WTC11 (cell line): ENCODE results near the gene BMP8A. TPM values are rescaled to one million over a fixed set of nuclear protein-coding genes. Genes with fewer than 3 reads are reported as not detected.
A peak's percentile ranks its signal among the peaks of the same experiment; 100 is the strongest.

Experiments used
- ATAC-seq: fragments of 200-7000 bp; cut with Tn5 transposase; 2 replicates; pipeline ENCODE4 v1.10.0; 2021; ENCODE audit warnings: mild to moderate bottlenecking, moderate library complexity
- CTCF ChIA-PET: fragments of 300-600 bp; sonication (Branson Sonifier 250); formaldehyde crosslinking; loops from one replicate; lab custom pipeline; 2021; ENCODE audit warnings: antibody characterized with exemption; lab: Charles Lee
- POLR2A ChIA-PET: fragments of 350-600 bp; sonication (Branson Sonifier 250); formaldehyde crosslinking; loops from one replicate; lab custom pipeline; 2021; ENCODE audit warnings: antibody characterized with exemption; lab: Charles Lee
- DNase-seq: peaks from one replicate; pipeline ENCODE4 v3.0.0; 2021; ENCODE audit warnings: low spot score
- H3K27ac Mint-ChIP-seq: 2 replicates; pipeline ENCODE4 v1.8.0; 2021; ENCODE audit warnings: mixed read lengths
- H3K27me3 Mint-ChIP-seq: 2 replicates; pipeline ENCODE4 v1.8.0; 2021; ENCODE audit warnings: low read depth, mild to moderate bottlenecking, moderate library complexity, mixed read lengths
- H3K36me3 Mint-ChIP-seq: 2 replicates; pipeline ENCODE4 v1.8.0; 2021; ENCODE audit warnings: mixed read lengths
- H3K4me1 Mint-ChIP-seq: 2 replicates; pipeline ENCODE4 v1.8.0; 2022; ENCODE audit warnings: mixed read lengths
- H3K4me3 Mint-ChIP-seq: 2 replicates; pipeline ENCODE4 v1.8.0; 2021; ENCODE audit warnings: mild to moderate bottlenecking, moderate library complexity, mixed read lengths
- H3K9me3 Mint-ChIP-seq: 2 replicates; pipeline ENCODE4 v1.8.0; 2021; ENCODE audit warnings: mixed read lengths
- CBFB ChIP-seq: sonication (generic); formaldehyde crosslinking; IDR thresholded peaks from 2 replicates; pipeline ENCODE4 v1.8.1; 2022; ENCODE audit warnings: mild to moderate bottlenecking, low read depth, missing genetic modification reagents
- ETV6 ChIP-seq: sonication (generic); formaldehyde crosslinking; IDR thresholded peaks from 2 replicates; pipeline ENCODE4 v1.8.1; 2022; ENCODE audit warnings: mild to moderate bottlenecking, missing genetic modification reagents
- FOXJ3 ChIP-seq: sonication (generic); formaldehyde crosslinking; IDR thresholded peaks from 2 replicates; pipeline ENCODE4 v1.9.0; 2021; ENCODE audit warnings: missing genetic modification reagents, mild to moderate bottlenecking, borderline replicate concordance
- FOXP1 ChIP-seq: sonication (generic); formaldehyde crosslinking; IDR thresholded peaks from 2 replicates; pipeline ENCODE4 v1.8.0; 2022; ENCODE audit warnings: missing genetic modification reagents, mild to moderate bottlenecking, moderate library complexity, borderline replicate concordance
- HMGA2 ChIP-seq: fragments of 250-450 bp; sonication (Bioruptor Pico); IDR thresholded peaks from 2 replicates; pipeline ENCODE4 v1.4.0; 2021; ENCODE audit warnings: mild to moderate bottlenecking, moderate library complexity
- JAZF1 ChIP-seq: fragments of 250-450 bp; sonication (Bioruptor Pico); IDR thresholded peaks from 2 replicates; pipeline ENCODE4 v1.9.0; 2021; ENCODE audit warnings: moderate library complexity, mild to moderate bottlenecking, inconsistent platforms
- NFE2L1 ChIP-seq: sonication (generic); formaldehyde crosslinking; IDR thresholded peaks from 2 replicates; pipeline ENCODE4 v1.8.1; 2023; ENCODE audit warnings: missing genetic modification reagents
- NFYB ChIP-seq: sonication (generic); formaldehyde crosslinking; conservative IDR thresholded peaks from 2 replicates; pipeline ENCODE4 v1.8.0; 2022; ENCODE audit warnings: low read depth, missing genetic modification reagents
- NR3C1 ChIP-seq: sonication (generic); formaldehyde crosslinking; conservative IDR thresholded peaks from 2 replicates; pipeline ENCODE4 v1.8.1; 2023; ENCODE audit warnings: low read depth, mild to moderate bottlenecking, missing genetic modification reagents
- RORB ChIP-seq: fragments of 250-450 bp; sonication (Bioruptor Pico); IDR thresholded peaks from 2 replicates; pipeline ENCODE4 v1.9.0; 2021; ENCODE audit warnings: mild to moderate bottlenecking
- ZNF121 ChIP-seq: sonication (generic); formaldehyde crosslinking; IDR thresholded peaks from 2 replicates; pipeline ENCODE4 v1.8.0; 2023; ENCODE audit warnings: missing genetic modification reagents
- ZNF138 ChIP-seq: sonication (generic); formaldehyde crosslinking; conservative IDR thresholded peaks from 2 replicates; pipeline ENCODE4 v1.8.1; 2022; ENCODE audit warnings: mild to moderate bottlenecking, moderate library complexity, missing genetic modification reagents
- ZNF396 ChIP-seq: fragments of 250-450 bp; sonication (Bioruptor Pico); IDR thresholded peaks from 2 replicates; pipeline ENCODE4 v1.8.0; 2021; ENCODE audit warnings: mild to moderate bottlenecking, moderate library complexity, borderline replicate concordance
- total RNA-seq: library from RNA; stranded (reverse); gene quantifications from 3 replicates; pipeline ENCODE4 v1.2.3, GENCODE V29; 2021
- TF ChIP-seq, protein P1 (sequence below): sonication (generic); formaldehyde crosslinking; IDR thresholded peaks from 2 replicates; pipeline ENCODE4 v1.8.0; 2023; ENCODE audit warnings: missing genetic modification reagents, mild to moderate bottlenecking, borderline replicate concordance
- TF ChIP-seq, protein P2 (sequence below): fragments of 250-450 bp; sonication (Bioruptor Pico); IDR thresholded peaks from 2 replicates; pipeline ENCODE4 v2.1.2; 2022; ENCODE audit warnings: mild to moderate bottlenecking, moderate library complexity
- TF ChIP-seq, protein P3 (sequence below): sonication (generic); formaldehyde crosslinking; IDR thresholded peaks from 2 replicates; pipeline ENCODE4 v1.8.0; 2023; ENCODE audit warnings: mild to moderate bottlenecking, missing genetic modification reagents
- TF ChIP-seq, protein P4 (sequence below): sonication (generic); formaldehyde crosslinking; conservative IDR thresholded peaks from 2 replicates; pipeline ENCODE4 v1.8.1; 2023; ENCODE audit warnings: mild to moderate bottlenecking, low read depth, missing genetic modification reagents, moderate library complexity
- TF ChIP-seq, protein P5 (sequence below): sonication (generic); formaldehyde crosslinking; IDR thresholded peaks from 2 replicates; pipeline ENCODE4 v1.8.0; 2022; ENCODE audit warnings: mild to moderate bottlenecking, missing genetic modification reagents
- TF ChIP-seq, protein P6 (sequence below): sonication (generic); formaldehyde crosslinking; IDR thresholded peaks from 2 replicates; pipeline ENCODE4 v1.8.1; 2022; ENCODE audit warnings: mild to moderate bottlenecking, missing genetic modification reagents, moderate library complexity, borderline replicate concordance
- TF ChIP-seq, protein P7 (sequence below): sonication (generic); formaldehyde crosslinking; conservative IDR thresholded peaks from 2 replicates; pipeline ENCODE4 v1.8.1; 2022; ENCODE audit warnings: mild to moderate bottlenecking, missing genetic modification reagents
- TF ChIP-seq, protein P8 (sequence below): sonication (generic); formaldehyde crosslinking; IDR thresholded peaks from 2 replicates; pipeline ENCODE4 v1.8.0; 2023; ENCODE audit warnings: missing genetic modification reagents
- TF ChIP-seq, protein P9 (sequence below): sonication (generic); formaldehyde crosslinking; IDR thresholded peaks from 2 replicates; pipeline ENCODE4 v1.8.1; 2022; ENCODE audit warnings: low read depth, missing genetic modification reagents, borderline replicate concordance

The BMP8A gene
- total RNA-seq, 1 experiment from 2014 or later, result 0.94 TPM

DNA sequence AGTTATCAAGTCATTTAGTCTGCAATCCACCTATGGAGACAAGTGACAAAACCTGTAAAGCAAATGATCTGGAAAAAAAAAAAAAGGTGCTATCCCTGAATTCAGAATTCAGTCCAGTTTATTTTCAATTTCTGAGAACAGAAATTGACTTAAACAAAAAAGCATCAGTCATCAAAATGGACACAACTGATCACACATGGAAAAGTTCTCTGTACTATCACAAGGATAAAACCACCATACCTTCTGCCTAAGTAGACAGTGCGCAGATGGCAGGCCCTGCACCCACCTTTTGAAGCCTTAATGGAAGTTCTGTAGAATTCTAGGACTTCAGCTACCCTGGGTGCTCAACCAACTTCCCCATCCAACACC is 81.6 kb downstream of the BMP8A start:
- no peak for ATAC-seq

DNA sequence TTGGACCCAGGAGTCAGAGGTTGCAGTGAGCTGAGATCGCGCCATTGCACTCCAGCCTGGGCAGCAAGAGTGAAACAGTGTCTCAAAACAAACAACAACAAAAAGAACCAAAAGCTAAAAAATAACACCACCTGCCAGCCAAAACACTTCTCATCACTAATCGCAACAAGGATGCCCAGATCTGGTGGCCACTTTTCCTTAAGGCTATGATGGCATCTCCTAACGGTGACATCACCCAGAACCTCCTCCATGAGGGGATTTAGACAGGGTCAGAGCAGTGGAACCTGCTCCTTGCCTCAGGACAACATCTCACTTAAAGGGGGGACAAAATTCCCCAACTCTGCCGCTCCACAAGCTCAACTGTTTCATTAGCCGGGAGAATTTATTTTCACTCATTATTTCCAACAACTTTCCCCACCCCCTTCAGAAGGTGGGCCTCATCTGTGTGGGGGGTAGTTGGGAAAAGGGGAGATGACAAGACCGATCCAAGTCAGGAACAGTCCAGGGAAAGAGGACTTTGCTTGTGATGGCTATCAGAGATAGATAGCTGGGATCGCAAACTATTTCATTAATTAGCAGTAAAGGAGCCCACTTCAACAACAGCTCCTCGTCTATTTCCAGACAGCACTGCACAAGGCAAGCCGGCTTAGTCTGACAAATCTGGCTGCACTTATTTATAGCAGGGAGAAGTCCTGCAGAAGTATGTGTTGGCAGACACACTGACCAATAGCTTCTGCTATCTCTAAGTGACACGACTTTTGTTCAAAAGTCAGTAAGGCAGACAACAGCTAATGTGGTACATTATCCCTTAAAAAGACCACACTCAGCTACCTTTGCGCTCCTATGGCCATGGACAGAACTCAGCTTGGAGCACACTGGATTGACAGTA is 82.5 kb downstream of the BMP8A start:
- no peaks in the 10 kb centered on the region for H3K27me3 Mint-ChIP-seq
- no peaks in the 10 kb centered on the region for H3K9me3 Mint-ChIP-seq
- ATAC-seq (no peak), DNase-seq (no peak)
- H3K36me3 Mint-ChIP-seq, result peaks cover 63% of the 10 kb centered on the region
- H3K27ac Mint-ChIP-seq, result peak overlapping the region; percentile 66; the same call in 1 of the 2 replicates
- H3K4me1 Mint-ChIP-seq, result peaks cover 27% of the 10 kb centered on the region
- CTCF ChIA-PET, result interaction anchor here (1.0 to 2.1 kb wide), 7 partner anchors 9 to 163 kb away, joined by 3 to 9 read pairs (median 4); no protein-coding TSS in a partner anchor
- H3K4me3 Mint-ChIP-seq, result peak overlapping the region; percentile 85
- POLR2A ChIA-PET, result interaction anchor here (0.6 to 0.8 kb wide), 2 partner anchors 17 to 35 kb away, joined by 3 to 7 read pairs; no protein-coding TSS in a partner anchor
- TF ChIP-seq, protein P1, sequence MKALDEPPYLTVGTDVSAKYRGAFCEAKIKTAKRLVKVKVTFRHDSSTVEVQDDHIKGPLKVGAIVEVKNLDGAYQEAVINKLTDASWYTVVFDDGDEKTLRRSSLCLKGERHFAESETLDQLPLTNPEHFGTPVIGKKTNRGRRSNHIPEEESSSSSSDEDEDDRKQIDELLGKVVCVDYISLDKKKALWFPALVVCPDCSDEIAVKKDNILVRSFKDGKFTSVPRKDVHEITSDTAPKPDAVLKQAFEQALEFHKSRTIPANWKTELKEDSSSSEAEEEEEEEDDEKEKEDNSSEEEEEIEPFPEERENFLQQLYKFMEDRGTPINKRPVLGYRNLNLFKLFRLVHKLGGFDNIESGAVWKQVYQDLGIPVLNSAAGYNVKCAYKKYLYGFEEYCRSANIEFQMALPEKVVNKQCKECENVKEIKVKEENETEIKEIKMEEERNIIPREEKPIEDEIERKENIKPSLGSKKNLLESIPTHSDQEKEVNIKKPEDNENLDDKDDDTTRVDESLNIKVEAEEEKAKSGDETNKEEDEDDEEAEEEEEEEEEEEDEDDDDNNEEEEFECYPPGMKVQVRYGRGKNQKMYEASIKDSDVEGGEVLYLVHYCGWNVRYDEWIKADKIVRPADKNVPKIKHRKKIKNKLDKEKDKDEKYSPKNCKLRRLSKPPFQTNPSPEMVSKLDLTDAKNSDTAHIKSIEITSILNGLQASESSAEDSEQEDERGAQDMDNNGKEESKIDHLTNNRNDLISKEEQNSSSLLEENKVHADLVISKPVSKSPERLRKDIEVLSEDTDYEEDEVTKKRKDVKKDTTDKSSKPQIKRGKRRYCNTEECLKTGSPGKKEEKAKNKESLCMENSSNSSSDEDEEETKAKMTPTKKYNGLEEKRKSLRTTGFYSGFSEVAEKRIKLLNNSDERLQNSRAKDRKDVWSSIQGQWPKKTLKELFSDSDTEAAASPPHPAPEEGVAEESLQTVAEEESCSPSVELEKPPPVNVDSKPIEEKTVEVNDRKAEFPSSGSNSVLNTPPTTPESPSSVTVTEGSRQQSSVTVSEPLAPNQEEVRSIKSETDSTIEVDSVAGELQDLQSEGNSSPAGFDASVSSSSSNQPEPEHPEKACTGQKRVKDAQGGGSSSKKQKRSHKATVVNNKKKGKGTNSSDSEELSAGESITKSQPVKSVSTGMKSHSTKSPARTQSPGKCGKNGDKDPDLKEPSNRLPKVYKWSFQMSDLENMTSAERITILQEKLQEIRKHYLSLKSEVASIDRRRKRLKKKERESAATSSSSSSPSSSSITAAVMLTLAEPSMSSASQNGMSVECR (CRISPR knock-in tag), result no peak
- TF ChIP-seq, protein P2, sequence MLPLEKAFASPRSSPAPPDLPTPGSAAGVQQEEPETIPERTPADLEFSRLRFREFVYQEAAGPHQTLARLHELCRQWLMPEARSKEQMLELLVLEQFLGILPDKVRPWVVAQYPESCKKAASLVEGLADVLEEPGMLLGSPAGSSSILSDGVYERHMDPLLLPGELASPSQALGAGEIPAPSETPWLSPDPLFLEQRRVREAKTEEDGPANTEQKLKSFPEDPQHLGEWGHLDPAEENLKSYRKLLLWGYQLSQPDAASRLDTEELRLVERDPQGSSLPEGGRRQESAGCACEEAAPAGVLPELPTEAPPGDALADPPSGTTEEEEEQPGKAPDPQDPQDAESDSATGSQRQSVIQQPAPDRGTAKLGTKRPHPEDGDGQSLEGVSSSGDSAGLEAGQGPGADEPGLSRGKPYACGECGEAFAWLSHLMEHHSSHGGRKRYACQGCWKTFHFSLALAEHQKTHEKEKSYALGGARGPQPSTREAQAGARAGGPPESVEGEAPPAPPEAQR (CRISPR knock-in tag), result no peak
- TF ChIP-seq, protein P3, sequence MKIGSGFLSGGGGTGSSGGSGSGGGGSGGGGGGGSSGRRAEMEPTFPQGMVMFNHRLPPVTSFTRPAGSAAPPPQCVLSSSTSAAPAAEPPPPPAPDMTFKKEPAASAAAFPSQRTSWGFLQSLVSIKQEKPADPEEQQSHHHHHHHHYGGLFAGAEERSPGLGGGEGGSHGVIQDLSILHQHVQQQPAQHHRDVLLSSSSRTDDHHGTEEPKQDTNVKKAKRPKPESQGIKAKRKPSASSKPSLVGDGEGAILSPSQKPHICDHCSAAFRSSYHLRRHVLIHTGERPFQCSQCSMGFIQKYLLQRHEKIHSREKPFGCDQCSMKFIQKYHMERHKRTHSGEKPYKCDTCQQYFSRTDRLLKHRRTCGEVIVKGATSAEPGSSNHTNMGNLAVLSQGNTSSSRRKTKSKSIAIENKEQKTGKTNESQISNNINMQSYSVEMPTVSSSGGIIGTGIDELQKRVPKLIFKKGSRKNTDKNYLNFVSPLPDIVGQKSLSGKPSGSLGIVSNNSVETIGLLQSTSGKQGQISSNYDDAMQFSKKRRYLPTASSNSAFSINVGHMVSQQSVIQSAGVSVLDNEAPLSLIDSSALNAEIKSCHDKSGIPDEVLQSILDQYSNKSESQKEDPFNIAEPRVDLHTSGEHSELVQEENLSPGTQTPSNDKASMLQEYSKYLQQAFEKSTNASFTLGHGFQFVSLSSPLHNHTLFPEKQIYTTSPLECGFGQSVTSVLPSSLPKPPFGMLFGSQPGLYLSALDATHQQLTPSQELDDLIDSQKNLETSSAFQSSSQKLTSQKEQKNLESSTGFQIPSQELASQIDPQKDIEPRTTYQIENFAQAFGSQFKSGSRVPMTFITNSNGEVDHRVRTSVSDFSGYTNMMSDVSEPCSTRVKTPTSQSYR, result no peak
- TF ChIP-seq, protein P4, sequence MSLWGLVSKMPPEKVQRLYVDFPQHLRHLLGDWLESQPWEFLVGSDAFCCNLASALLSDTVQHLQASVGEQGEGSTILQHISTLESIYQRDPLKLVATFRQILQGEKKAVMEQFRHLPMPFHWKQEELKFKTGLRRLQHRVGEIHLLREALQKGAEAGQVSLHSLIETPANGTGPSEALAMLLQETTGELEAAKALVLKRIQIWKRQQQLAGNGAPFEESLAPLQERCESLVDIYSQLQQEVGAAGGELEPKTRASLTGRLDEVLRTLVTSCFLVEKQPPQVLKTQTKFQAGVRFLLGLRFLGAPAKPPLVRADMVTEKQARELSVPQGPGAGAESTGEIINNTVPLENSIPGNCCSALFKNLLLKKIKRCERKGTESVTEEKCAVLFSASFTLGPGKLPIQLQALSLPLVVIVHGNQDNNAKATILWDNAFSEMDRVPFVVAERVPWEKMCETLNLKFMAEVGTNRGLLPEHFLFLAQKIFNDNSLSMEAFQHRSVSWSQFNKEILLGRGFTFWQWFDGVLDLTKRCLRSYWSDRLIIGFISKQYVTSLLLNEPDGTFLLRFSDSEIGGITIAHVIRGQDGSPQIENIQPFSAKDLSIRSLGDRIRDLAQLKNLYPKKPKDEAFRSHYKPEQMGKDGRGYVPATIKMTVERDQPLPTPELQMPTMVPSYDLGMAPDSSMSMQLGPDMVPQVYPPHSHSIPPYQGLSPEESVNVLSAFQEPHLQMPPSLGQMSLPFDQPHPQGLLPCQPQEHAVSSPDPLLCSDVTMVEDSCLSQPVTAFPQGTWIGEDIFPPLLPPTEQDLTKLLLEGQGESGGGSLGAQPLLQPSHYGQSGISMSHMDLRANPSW (CRISPR knock-in tag), result no peak
- TF ChIP-seq, protein P5, sequence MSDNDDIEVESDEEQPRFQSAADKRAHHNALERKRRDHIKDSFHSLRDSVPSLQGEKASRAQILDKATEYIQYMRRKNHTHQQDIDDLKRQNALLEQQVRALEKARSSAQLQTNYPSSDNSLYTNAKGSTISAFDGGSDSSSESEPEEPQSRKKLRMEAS (CRISPR knock-in tag), result no peak
- TF ChIP-seq, protein P6, sequence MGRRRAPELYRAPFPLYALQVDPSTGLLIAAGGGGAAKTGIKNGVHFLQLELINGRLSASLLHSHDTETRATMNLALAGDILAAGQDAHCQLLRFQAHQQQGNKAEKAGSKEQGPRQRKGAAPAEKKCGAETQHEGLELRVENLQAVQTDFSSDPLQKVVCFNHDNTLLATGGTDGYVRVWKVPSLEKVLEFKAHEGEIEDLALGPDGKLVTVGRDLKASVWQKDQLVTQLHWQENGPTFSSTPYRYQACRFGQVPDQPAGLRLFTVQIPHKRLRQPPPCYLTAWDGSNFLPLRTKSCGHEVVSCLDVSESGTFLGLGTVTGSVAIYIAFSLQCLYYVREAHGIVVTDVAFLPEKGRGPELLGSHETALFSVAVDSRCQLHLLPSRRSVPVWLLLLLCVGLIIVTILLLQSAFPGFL (CRISPR knock-in tag), result no peak
- TF ChIP-seq ETV6 (CRISPR knock-in tag) (no peak), JAZF1 (CRISPR knock-in tag) (no peak)

More for the DNA sequence above, 81.6 kb downstream of the BMP8A start:
- POLR2A ChIA-PET, result no interaction called here
- H3K27me3 Mint-ChIP-seq, result no peaks in the 10 kb centered on the region
- peaks cover 72% of the 10 kb centered on the region for H3K36me3 Mint-ChIP-seq
- no peak for TF ChIP-seq FOXP1 (CRISPR knock-in tag)
- no peak for TF ChIP-seq HMGA2 (CRISPR knock-in tag)
- no peak for TF ChIP-seq CBFB (CRISPR knock-in tag)
- no peak for TF ChIP-seq ZNF396
- TF ChIP-seq NFE2L1 (CRISPR knock-in tag), result no peak
- no peak for TF ChIP-seq FOXJ3 (CRISPR knock-in tag)
- TF ChIP-seq, protein P7, sequence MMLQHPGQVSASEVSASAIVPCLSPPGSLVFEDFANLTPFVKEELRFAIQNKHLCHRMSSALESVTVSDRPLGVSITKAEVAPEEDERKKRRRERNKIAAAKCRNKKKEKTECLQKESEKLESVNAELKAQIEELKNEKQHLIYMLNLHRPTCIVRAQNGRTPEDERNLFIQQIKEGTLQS (CRISPR knock-in tag), result no peak
- no peak for TF ChIP-seq ZNF121 (CRISPR knock-in tag)
- no peak for TF ChIP-seq RORB (CRISPR knock-in tag)
- TF ChIP-seq ZNF138, result no peak
- TF ChIP-seq, protein P8, sequence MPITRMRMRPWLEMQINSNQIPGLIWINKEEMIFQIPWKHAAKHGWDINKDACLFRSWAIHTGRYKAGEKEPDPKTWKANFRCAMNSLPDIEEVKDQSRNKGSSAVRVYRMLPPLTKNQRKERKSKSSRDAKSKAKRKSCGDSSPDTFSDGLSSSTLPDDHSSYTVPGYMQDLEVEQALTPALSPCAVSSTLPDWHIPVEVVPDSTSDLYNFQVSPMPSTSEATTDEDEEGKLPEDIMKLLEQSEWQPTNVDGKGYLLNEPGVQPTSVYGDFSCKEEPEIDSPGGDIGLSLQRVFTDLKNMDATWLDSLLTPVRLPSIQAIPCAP, result no peak
- TF ChIP-seq, protein P9, sequence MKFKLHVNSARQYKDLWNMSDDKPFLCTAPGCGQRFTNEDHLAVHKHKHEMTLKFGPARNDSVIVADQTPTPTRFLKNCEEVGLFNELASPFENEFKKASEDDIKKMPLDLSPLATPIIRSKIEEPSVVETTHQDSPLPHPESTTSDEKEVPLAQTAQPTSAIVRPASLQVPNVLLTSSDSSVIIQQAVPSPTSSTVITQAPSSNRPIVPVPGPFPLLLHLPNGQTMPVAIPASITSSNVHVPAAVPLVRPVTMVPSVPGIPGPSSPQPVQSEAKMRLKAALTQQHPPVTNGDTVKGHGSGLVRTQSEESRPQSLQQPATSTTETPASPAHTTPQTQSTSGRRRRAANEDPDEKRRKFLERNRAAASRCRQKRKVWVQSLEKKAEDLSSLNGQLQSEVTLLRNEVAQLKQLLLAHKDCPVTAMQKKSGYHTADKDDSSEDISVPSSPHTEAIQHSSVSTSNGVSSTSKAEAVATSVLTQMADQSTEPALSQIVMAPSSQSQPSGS (CRISPR knock-in tag), result no peak
- TF ChIP-seq NFYB (CRISPR knock-in tag), result no peak
- TF ChIP-seq NR3C1 (CRISPR knock-in tag), result no peak
- H3K4me3 Mint-ChIP-seq, result peak overlapping the region; percentile 85
- no peak overlapping the region for H3K27ac Mint-ChIP-seq
- no peaks in the 10 kb centered on the region for H3K9me3 Mint-ChIP-seq
- DNase-seq, result no peak
- peaks cover 27% of the 10 kb centered on the region for H3K4me1 Mint-ChIP-seq
- CTCF ChIA-PET, result interaction anchor here (1.1 to 2.1 kb wide), 5 partner anchors 10 to 162 kb away, joined by 3 to 9 read pairs (median 4); no protein-coding TSS in a partner anchor
